Sigmoid colon (tissue), 4 donors: ENCODE data around the gene GRID2.

Source experiments
- CTCF ChIP-seq, 4 experiments: fragments of 450-650 bp in 3 of 4; fragments of 200-600 bp in 1 of 4; IDR thresholded peaks; one replicate each; pipeline ENCODE4 v1.5.1; 2016 to 2019; ENCODE audit warnings: antibody characterized with exemption in 4 of 4, mild to moderate bottlenecking in 3 of 4, moderate library complexity in 2 of 4
- EP300 ChIP-seq, 4 donors: sonication (generic); formaldehyde crosslinking; IDR thresholded peaks; one replicate each; pipeline ENCODE4 v1.6.1; 2017; ENCODE audit warnings: antibody characterized with exemption in 4 of 4
- POLR2A ChIP-seq, 2 donors: fragments of 450-650 bp; IDR thresholded peaks; one replicate each; pipeline ENCODE4 v1.6.1; 2016; ENCODE audit warnings: antibody characterized with exemption in 2 of 2, mild to moderate bottlenecking in 2 of 2, moderate library complexity in 2 of 2

GRCh38 chr4:93731456-93731855 lies 1427.7 kb downstream of the GRID2 start:
- no peak for TF ChIP-seq EP300 (IDR thresholded peaks at IDR 0.05)
- TF ChIP-seq CTCF (IDR thresholded peaks at IDR 0.05) = no peak
- no peak for TF ChIP-seq POLR2A (IDR thresholded peaks at IDR 0.05)
